Spleen (tissue), 11 donors: Measurements from ENCODE around the gene CHRDL1. TPM values are rescaled to one million over a fixed set of nuclear protein-coding genes. Genes with fewer than 3 reads are reported as not detected.

Experiments used
- DNase-seq: peaks from one replicate; pipeline ENCODE4 v3.0.0-alpha.2; 2020
- H3K27ac ChIP-seq, 8 donors: fragments of 200-600 bp; sonication (generic) in 7 of 8; 1 replicate in 4 of 8; 2 replicates in 4 of 8; pipeline versions ENCODE4 v1.5.0 to v1.8.0; 2016 to 2021; ENCODE audit warnings: inconsistent platforms in 4 of 8, mild to moderate bottlenecking in 4 of 8, moderate library complexity in 1 of 8
- H3K27me3 ChIP-seq, 7 donors: fragments of 200-600 bp; sonication (generic) in 6 of 7; replicated peaks in 1 of 7; 1 replicate in 4 of 7; 2 replicates in 3 of 7; pipeline versions ENCODE4 v1.5.0 to v1.8.0; 2016 to 2021; ENCODE audit warnings: inconsistent platforms in 3 of 7, mild to moderate bottlenecking in 1 of 7
- H3K36me3 ChIP-seq, 6 donors: fragments of 200-600 bp; sonication (generic) in 5 of 6; 1 replicate in 4 of 6; 2 replicates in 2 of 6; pipeline versions ENCODE4 v1.5.0 to v1.8.0; 2016 to 2021; ENCODE audit warnings: inconsistent platforms in 2 of 6
- H3K4me1 ChIP-seq, 6 donors: fragments of 200-600 bp; sonication (generic) in 5 of 6; 1 replicate in 3 of 6; 2 replicates in 3 of 6; pipeline versions ENCODE4 v1.5.0 to v1.8.0; 2016 to 2021; ENCODE audit warnings: inconsistent platforms in 3 of 6
- H3K4me3 ChIP-seq, 8 donors: fragments of 200-600 bp; sonication (generic) in 7 of 8; 1 replicate in 4 of 8; 2 replicates in 4 of 8; pipeline versions ENCODE4 v1.5.0 to v1.8.0; 2016 to 2021; ENCODE audit warnings: inconsistent platforms in 4 of 8, mild to moderate bottlenecking in 4 of 8, moderate library complexity in 2 of 8
- H3K9me3 ChIP-seq, 8 donors: fragments of 200-600 bp; sonication (generic) in 7 of 8; 1 replicate in 4 of 8; 2 replicates in 4 of 8; pipeline versions ENCODE4 v1.5.0 to v1.8.0; 2016 to 2021; ENCODE audit warnings: inconsistent platforms in 4 of 8
- CTCF ChIP-seq, 11 experiments: fragments of 200-600 bp in 7 of 11; fragments of 450-650 bp in 4 of 11; sonication (generic) in 4 of 11; IDR thresholded peaks in 8 of 11; conservative IDR thresholded peaks in 3 of 11; 1 replicate in 7 of 11; 2 replicates in 4 of 11; pipeline versions ENCODE4 v1.4.0 to v1.8.0; 2016 to 2021; ENCODE audit warnings: antibody characterized with exemption in 11 of 11, inconsistent platforms in 4 of 11, mild to moderate bottlenecking in 1 of 11
- POLR2A ChIP-seq, 3 donors: fragments of 450-650 bp; IDR thresholded peaks; one replicate each; pipeline ENCODE4 v1.5.1; 2017; ENCODE audit warnings: antibody characterized with exemption in 3 of 3, mild to moderate bottlenecking in 1 of 3
- POLR2AphosphoS5 ChIP-seq, 3 donors: sonication (generic); formaldehyde crosslinking; IDR thresholded peaks; one replicate each; pipeline ENCODE4 v1.5.1; 2017; ENCODE audit warnings: antibody characterized with exemption in 3 of 3
- WGBS, 5 donors: extraction: QIAGEN DNeasy Blood & Tissue Kit in 3 of 5; methylation state at CpG; one replicate each; pipeline versions ENCODE4 v1.1.5 to v1.1.7; 2013 to 2018; 5-methylcytosine and 5-hydroxymethylcytosine counted together
- intact Hi-C: fragments of 100-400 bp; cut with DNase I; formaldehyde crosslinking; loops from one replicate; pipeline ENCODE4 v1.15.0; 2023; ENCODE audit warnings: low total_unique reads
- polyA plus RNA-seq, 3 donors: library from polyadenylated mRNA; stranded (reverse); fragments of 200-250 nt; gene quantifications; one replicate each; pipeline ENCODE4 v1.2.1, GENCODE V29; 2013
- total RNA-seq, 7 donors: library from RNA; depleted of rRNA in 3 of 7; stranded (reverse); fragments of >200 nt in 3 of 7; fragmentation: NEBNext Ultra II Directional in 4 of 7; extraction: Animal tissue kit (Norgen Biotek cat#: 25700) in 4 of 7; gene quantifications; one replicate each; pipeline versions ENCODE4 v1.1.0 to v1.2.1, GENCODE V29; 2016 to 2021
- donor health status: healthy with polysubstance abuse.
- donor health status: DM: no; HTN: no; CAD: no; lungs with moderate emphysema.
- donor health status: DM: no; HTN: no; CAD: no.
- donor health status: Bipolar disorder and iron deficiency.
- donor health status: healthy.
- donor health status: DM: no; HTN: no; CAD: no.
- donor health status: DM: yes; HTN: yes; CAD: no.

Gene CHRDL1
- total and polyA plus RNA-seq, 10 donors: 1.7 to 92.6 (median 17.4) TPM

- intact Hi-C loops: no loop called here
- Histone ChIP-seq H3K9me3 (peaks cover 0 to 8% (median 0%) of the 10 kb centered on the region in 8 donors), H3K4me3 (no peak overlapping the region), H3K36me3 (no peaks in the 10 kb centered on the region), H3K4me1 (no peaks in the 10 kb centered on the region), H3K27ac (no peak overlapping the region), H3K27me3 (no peaks in the 10 kb centered on the region)
- WGBS, 5 donors: 41 to 75% (median 68%) methylated on average over 3 of the region's 3 CpGs
- TF ChIP-seq CTCF (IDR thresholded peaks at IDR 0.05 in 8 of 11, conservative IDR thresholded peaks at IDR 0.05 in 3 of 11): no peak
- no peak for TF ChIP-seq POLR2A (IDR thresholded peaks at IDR 0.05)
- TF ChIP-seq POLR2AphosphoS5 (IDR thresholded peaks at IDR 0.05): no peak
- no peak for DNase-seq
Measured at GRCh38 chrX:110755061-110755460, 40.6 kb downstream of the CHRDL1 start.

DNA sequence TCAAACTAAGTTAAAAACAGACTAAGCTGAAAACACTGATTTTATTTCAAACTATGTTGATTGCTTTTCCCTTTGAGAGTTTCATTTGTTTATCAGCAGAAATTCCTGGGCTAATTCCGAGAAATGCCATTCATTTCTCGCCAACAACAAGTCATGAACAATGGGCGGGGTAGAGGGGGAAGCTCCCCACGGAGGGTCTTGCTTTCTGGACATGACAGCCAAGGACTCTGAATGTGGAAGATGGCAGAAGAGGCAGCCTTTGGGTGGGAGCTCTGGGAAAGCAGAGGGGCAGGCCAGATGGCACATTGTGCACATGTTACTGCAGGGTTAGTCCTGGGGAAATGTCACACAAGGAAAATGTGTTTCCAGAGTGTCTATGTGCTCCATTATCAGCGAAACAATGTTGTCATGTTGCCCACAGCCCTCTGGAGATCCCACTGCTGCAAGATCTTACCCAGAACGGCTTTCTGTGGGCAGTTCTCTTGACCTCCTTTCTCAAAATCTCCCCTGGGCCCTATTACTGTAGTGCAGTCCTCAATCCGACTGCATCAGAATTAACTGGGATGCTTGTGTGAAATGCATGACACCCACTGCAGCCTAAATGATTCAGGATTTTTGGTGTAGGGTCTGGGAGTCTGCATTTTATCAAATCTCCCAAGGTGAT lies 45.0 kb downstream of the CHRDL1 start:
- H3K27ac ChIP-seq: peak overlapping the region in 1 of 8 donors; percentile 18
- TF ChIP-seq POLR2A (IDR thresholded peaks at IDR 0.05): no peak
- no peak for TF ChIP-seq CTCF (IDR thresholded peaks at IDR 0.05 in 8 of 11, conservative IDR thresholded peaks at IDR 0.05 in 3 of 11)
- no peak for TF ChIP-seq POLR2AphosphoS5 (IDR thresholded peaks at IDR 0.05)
- H3K9me3 ChIP-seq: no peaks in the 10 kb centered on the region
- H3K36me3 ChIP-seq: no peaks in the 10 kb centered on the region
- WGBS, 5 donors: 50 to 77% (median 71%) methylated on average over 6 to 7 of the region's 7 CpGs
- no peaks in the 10 kb centered on the region for H3K27me3 ChIP-seq
- H3K4me3 ChIP-seq: no peak overlapping the region
- intact Hi-C loops: no loop called here
- H3K4me1 ChIP-seq: no peaks in the 10 kb centered on the region
- DNase-seq: no peak

DNA sequence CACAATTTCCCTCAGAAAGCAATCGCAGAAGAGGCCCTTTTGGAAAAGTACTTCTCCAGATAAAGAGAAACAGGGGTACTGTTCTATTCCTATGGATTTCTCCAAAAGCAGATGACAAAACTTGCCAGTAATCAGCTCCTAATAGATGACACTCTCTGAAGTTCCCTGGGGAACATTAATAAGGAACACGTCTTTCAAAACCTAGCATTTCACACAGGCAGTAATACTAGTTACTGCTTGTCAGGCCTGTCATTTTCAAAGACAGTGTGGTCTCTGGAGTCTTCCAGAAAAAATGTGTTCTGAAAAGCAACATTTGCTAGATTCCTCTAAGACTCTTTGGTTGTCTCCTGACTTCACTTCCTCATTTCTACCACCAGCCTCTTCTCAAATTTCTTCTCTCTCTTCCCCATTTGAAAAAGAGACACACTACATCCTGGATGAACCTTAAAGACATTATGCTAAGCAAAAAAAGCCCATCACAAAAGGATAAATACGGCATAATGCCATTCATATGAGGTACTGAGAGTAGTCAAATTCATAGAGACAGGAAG lies 47.3 kb downstream of the CHRDL1 start:
- Histone ChIP-seq H3K4me1 (no peaks in the 10 kb centered on the region), H3K27ac (no peak overlapping the region), H3K27me3 (no peaks in the 10 kb centered on the region), H3K36me3 (no peaks in the 10 kb centered on the region), H3K9me3 (no peaks in the 10 kb centered on the region), H3K4me3 (no peak overlapping the region)
- DNase-seq: no peak
- intact Hi-C loops: no loop called here
- no peak for TF ChIP-seq POLR2A (IDR thresholded peaks at IDR 0.05)
- TF ChIP-seq POLR2AphosphoS5 (IDR thresholded peaks at IDR 0.05): no peak
- no peak for TF ChIP-seq CTCF (IDR thresholded peaks at IDR 0.05 in 8 of 11, conservative IDR thresholded peaks at IDR 0.05 in 3 of 11)
- 51 to 73% (median 72%) methylated on average over 3 of the region's 3 CpGs for WGBS, 5 donors

- no peak for TF ChIP-seq POLR2AphosphoS5 (IDR thresholded peaks at IDR 0.05)
- no peak for TF ChIP-seq POLR2A (IDR thresholded peaks at IDR 0.05)
- no peak for TF ChIP-seq CTCF (IDR thresholded peaks at IDR 0.05 in 8 of 11, conservative IDR thresholded peaks at IDR 0.05 in 3 of 11)
- Histone ChIP-seq H3K9me3 (no peaks in the 10 kb centered on the region), H3K4me3 (no peak overlapping the region), H3K27ac (peak overlapping the region in 3 of 8 donors; percentile 19 to 54 (median 28)), H3K36me3 (no peaks in the 10 kb centered on the region), H3K27me3 (no peaks in the 10 kb centered on the region), H3K4me1 (no peaks in the 10 kb centered on the region)
- no peak for DNase-seq
- 39 to 69% (median 65%) methylated on average over 4 of the region's 4 CpGs for WGBS, 5 donors
- intact Hi-C loops: no loop called here
Measured at GRCh38 chrX:110746014-110746413, 49.6 kb downstream of the CHRDL1 start.
